CD4-positive, alpha-beta T cell treated with Interleukin-2 at 100 ng/mL for 4 hours (primary cell): ENCODE measurements around the gene NSUN5.
A peak's percentile ranks its signal among the peaks of the same experiment; 100 is the strongest.
"Not testable (repeated sequence)": the region's sequence is repeated elsewhere in the genome, so short reads cannot be mapped to it uniquely, and the experiment has no call there.

Source experiments
- DNase-seq: peaks from one replicate; pipeline ENCODE4 v3.0.0-alpha.2; 2020; ENCODE audit warnings: low spot score

Gene NSUN5

GRCh38 chr7:73325424-73325823 is 16.8 kb upstream of the NSUN5 start:
- not testable (repeated sequence) for DNase-seq

- DNase-seq, result peak; percentile 49
Observed at GRCh38 chr7:73324081-73324845, 15.6 kb upstream of the NSUN5 start.

GRCh38 chr7:73323434-73324080 is 14.9 kb upstream of the NSUN5 start:
- not testable (repeated sequence) for DNase-seq

- not testable (repeated sequence) for DNase-seq
Observed at GRCh38 chr7:73320009-73320408, 11.4 kb upstream of the NSUN5 start.

- DNase-seq, result not testable (repeated sequence)
Observed at GRCh38 chr7:73319541-73319940, 10.9 kb upstream of the NSUN5 start.

DNA sequence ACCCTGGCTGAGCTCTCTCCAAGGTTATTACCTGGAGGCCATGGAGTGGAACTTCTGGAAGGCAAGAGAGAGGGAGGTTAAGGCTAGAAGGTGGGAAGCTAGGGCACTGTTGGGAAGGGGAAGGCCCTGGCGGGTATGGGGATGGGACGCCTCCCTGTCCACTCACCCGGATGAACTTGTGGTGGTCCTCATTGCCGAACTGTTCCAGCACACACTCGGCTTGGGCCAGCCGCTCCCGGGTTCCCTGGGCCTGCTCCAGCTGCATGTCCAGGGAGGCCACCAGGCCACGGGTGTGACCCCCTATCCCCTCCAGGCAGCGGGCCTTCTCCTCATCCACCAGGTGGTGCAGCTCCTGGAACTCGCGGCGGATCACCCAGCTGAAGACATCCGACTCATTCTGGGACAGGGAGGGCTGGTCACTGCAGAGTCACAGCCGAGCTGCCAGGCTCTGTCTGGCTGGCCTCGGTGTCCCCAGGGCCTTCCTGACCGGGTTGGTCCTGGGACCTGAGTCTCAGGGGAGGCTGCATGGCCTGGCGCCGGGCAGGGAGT is 10.1 kb upstream of the NSUN5 start:
- DNase-seq, result not testable (repeated sequence)

DNA sequence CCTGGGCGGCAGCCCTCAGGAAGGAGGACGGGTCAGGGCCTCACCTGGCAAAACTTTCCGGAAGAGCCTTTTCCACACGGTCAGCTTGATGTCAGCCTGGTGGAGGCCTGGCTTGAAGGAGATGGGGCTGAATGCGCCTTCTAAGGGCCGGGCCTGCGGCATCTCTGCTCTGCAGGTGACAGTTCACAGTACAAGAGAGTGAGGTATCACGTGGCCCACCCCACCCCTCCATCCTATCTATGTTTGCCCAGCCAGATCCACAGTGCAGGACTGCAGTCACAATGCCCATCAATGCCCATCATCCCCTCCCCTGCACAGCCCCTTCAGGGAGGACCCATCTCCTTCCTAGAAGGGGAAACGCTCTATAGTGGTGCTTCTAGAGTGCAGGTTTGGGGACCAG is 7.9 kb upstream of the NSUN5 start:
- DNase-seq, result no peak

DNA sequence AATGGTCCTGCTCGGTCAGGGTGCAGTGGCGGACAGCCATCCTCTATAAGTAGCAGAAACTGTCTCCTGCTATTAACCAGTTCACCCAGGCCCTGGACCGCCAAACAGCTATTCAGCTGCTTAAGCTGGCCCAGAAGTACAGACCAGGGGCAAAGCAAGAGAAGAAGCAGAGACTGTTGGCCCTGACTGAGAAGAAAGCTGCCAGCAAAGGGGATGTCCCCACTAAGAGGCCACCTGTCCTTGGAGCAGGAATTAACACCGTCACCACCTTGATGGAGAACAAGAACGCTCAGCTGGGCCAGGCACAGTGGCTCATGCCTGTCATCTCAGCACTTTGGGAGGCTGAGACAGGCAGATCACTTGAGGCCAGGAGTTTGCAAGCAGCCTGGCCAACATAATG is 5.6 kb upstream of the NSUN5 start:
- no peak for DNase-seq

DNA sequence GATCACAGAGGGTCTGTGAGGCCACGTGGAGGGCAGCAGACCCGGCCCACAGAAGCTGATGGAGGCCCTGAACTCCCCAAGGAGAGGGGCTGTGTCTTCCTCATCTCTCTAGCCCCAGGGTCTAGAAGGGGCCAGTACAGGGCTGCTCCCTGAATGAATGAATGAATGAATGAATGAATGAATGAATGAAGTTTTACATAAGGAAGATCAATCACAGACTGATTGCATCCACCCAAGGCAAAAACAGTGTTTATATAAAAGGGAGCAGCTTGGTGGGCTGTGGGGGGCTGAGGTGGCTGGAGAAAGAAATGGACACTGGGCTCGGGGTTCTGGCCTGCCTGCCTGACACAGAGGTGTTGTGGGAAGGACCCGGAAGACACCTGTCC is 4.9 kb upstream of the NSUN5 start:
- DNase-seq, result no peak

DNA sequence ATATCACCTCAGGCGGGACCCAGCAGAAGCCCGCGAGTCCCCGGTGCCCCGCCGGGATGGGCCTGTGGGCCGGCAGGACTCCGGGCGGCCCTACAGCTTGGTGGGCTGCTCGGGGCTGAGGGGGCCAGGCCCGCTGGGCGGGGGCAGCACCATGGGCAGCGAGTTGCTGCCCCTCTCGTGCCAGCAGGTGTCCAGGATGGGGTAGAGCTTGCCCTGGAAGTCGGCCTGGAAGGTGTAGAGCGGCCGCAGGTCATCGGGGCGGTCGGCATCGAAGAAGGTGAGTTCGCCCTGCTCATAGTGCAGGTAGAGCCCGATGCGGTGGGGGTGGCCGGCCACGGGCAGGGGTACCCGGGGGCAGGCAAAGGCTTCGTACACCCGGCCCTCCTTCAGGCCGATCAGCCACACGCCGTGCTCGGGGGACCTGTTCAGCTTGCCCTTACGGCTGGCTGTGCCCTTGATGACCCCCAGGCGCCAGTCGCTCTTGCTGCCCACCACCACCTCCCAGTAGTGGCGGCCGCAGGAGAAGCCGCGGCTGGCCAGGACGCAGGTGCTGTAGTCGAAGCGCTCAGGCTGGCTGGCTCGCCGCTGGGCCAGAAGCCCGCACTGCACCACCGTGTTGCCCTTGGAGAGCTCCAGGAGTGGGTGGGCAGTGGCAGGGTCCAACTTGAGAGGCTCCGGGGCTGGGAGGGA is 4.3 kb upstream of the NSUN5 start:
- DNase-seq, result no peak

DNA sequence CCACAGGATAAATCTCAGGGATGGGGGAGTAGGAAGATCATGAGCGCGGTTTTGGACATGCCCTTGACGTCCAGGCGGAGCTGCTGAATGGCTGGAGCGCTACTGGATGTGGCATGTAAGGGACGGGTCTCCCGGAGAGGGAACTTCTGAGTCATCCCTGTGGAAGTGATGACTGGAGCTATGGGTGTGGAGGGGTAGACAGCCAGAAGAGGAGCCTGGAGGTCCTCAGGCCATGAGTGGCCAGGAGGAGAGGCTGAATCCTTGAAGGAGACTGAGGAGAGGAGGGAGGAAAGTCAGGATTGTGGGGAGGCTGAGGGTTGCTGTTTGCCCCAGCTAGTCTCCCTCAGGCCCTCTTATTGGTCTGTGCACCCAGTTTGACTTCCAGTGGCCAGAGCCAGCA is 2.8 kb upstream of the NSUN5 start:
- not testable (repeated sequence) for DNase-seq

GRCh38 chr7:73308074-73308664 is 457 bp downstream of the NSUN5 start:
- no peak for DNase-seq

DNA sequence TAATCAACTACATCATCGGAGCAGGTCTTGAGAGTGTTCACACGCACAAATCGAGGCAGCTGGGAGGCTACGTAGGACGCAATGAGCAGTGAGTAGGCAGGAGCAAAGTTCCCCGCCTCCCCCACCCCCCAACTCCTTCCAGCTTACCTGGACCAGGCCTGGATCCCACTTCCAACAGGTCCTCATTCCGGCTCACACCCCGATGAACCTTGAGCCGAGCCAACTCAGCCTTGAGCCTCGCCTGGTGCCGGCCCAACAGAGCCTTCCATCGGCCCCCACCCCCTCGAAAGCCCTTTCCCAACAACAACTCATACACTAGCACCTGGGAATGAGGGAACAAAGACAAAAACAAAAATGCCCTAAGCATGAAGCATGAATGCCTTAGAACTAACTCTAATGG is 1.2 kb downstream of the NSUN5 start:
- DNase-seq, result no peak

DNA sequence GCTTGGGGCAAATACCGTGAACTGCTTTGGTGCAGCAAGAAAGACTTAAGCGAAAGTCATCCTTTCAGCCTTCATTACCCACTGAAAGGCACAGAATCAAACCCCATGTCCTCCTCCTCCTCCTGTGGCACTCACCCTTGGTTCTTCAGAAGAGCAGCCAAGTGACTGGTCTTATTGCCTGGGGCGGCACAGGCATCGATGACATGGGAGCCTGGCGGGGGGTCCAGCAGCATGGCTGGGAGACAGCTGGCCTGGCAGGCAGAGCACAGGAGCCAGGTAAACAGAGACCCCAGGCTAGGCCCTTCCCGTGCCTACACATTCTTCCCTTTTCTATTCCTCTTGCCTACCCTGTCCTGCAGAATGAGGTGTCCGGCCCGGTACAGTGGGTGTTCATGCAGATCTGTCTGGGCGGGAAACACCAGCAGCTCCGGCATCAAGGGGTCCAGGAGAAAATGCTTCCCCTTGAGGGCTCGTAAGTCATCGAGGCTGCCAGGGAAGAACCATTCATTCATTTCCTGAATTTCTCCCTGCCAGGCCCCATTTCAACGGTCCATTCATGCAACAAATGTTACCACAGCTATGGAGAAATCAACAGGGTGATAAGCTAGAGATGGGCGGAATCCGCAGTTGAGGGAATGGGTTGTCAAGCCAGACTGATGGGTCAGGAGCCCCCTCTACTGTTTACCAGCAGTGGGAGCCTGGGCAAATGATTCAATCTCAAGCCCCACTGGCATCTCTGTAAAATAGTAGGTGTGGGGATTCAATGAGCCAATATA is 3.8 kb downstream of the NSUN5 start:
- DNase-seq, result not testable (repeated sequence)

DNA sequence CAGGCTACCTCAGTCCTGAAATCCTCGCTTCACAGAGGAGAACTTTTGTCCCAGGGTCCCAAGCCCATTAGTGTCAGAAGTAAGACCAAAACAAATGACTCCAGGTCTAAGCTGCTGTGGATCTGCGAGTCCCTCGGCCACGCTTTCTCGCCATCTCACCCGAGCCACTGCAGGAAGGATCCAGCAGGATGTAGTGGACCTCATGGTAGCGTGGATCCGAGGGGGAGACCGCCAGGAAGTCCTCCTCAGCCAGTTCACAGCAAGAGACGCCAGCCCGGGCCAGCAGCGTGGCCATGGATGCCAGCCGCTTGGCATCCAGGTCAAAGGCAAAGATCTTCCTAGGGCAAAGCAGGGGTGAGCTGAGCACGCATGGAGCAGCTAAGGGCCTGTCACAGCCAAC is 4.6 kb downstream of the NSUN5 start:
- no peak for DNase-seq

GRCh38 chr7:73303546-73303945 is 5.1 kb downstream of the NSUN5 start:
- no peak for DNase-seq

- DNase-seq, result not testable (repeated sequence)
Observed at GRCh38 chr7:73302846-73303245, 5.8 kb downstream of the NSUN5 start.

DNA sequence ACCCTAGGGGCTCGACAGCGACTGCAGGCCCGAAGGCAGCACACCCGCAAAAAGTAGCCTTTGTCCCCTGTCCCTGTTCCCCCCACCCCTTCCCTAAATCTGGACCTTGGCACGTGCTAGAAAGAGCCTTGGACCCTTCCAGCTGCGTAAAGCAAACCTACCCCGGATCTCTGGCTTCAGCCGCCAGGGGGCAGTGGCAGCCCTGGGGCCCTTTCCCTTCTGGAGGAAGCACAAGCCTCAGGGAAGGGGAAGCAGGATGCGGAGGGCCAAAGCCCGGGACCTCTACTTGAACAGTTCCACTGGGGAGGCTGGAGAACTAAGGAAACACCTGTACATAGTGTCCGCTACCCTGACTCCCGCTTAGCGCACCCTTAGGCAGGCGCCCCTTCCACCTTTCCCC is 7.5 kb downstream of the NSUN5 start:
- not testable (repeated sequence) for DNase-seq

DNA sequence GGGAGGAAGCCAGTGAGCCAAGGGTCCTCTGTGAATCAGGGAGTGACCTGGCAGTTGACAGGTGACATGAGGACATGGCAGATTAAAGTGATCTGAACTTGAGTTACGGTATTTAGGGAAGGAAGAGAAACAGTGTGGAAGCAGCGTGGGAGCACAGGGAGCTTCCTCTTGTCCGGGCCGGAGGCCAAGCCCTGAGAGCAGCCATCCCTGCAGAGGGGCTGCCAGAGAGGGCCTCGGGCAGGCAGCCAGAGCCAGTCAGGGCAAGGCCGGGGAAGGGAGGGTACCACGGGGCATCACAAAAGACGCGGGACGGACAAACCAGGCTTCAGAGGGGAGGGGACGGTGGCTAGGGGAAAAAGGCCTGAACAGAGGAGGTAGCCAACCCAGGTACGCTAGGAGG is 8.8 kb downstream of the NSUN5 start:
- not testable (repeated sequence) for DNase-seq

DNA sequence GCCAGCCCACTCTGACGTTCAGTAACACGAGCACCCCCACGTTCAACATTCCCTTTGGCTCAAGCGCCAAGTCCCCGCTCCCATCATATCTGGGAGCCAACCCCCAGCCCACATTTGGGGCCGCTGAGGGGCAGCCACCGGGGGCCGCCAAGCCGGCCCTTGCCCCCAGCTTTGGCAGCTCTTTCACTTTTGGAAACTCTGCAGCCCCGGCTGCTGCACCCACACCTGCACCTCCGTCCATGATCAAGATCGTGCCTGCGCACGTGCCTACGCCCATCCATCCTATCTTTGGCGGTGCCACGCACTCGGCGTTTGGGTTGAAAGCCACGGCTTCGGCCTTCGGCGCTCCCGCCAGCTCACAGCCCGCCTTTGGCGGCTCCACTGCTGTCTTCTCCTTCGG is 10.9 kb downstream of the NSUN5 start:
- not testable (repeated sequence) for DNase-seq

DNA sequence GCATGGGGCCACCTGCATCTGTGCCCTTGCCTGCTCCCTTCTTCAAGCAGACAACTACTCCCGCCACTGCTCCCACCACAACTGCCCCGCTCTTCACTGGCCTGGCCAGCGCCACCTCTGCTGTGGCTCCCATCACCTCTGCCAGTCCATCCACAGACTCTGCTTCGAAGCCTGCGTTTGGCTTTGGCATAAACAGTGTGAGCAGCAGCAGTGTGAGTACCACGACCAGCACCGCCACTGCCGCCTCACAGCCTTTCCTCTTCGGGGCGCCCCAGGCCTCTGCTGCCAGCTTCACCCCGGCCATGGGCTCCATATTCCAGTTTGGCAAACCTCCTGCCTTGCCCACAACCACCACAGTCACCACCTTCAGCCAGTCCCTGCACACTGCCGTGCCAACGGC is 11.4 kb downstream of the NSUN5 start:
- not testable (repeated sequence) for DNase-seq

DNA sequence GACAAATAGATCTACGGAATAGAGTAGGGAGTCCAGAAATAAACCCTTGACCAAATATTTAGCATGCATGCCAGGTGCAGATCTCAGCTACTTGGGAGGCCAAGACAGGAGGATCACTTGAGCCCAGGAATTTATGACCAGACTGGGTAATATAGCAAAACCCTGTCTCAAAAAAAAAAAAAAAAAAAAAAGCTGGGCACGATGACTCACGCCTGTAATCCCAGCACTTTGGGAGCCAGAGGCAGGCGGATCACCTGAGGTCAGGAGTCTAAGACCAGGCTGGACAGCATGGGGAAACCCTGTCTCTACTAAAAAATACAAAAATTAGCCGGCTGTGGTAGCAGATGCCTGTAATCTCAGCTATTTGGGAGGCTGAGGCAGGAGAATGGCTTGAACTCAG is 31.4 kb downstream of the NSUN5 start:
- not testable (repeated sequence) for DNase-seq
